CD4-positive, alpha-beta T cell (primary cell): ENCODE data around the gene MDM1. TPM values are rescaled to one million over a fixed set of nuclear protein-coding genes. Genes with fewer than 3 reads are reported as not detected.

Experiments
- ATAC-seq: fragments of 200-7000 bp; cut with Tn5 transposase; one replicate; pipeline ENCODE4 v1.10.0; 2022; ENCODE audit warnings: mild to moderate bottlenecking; ENCODE audit not compliant: poor library complexity
- CTCF ChIA-PET: fragments of 350-600 bp; sonication (Branson Sonifier 250); formaldehyde crosslinking; loops from one replicate; lab custom pipeline; 2021; ENCODE audit warnings: antibody characterized with exemption, inconsistent platforms; lab: Charles Lee
- POLR2A ChIA-PET: fragments of 350-600 bp; sonication (Branson Sonifier 250); formaldehyde crosslinking; loops from one replicate; lab custom pipeline; 2021; ENCODE audit warnings: antibody characterized with exemption, inconsistent platforms; lab: Charles Lee
- DNase-seq, 14 experiments: peaks; one replicate each; pipeline ENCODE4 v3.0.0-alpha.2; 2013 to 2020; ENCODE audit warnings: mixed read lengths in 2 of 14
- H3K27ac ChIP-seq, 2 donors: one replicate each; pipeline versions ENCODE4 v1.5.1 to v1.7.0; 2013; ENCODE audit warnings: low read length in 2 of 2, low read depth in 1 of 2, mild to moderate bottlenecking in 1 of 2
- H3K27me3 ChIP-seq, 2 experiments: 1 replicate in 1 of 2; 2 replicates in 1 of 2; pipeline versions ENCODE4 v1.6.1 to v1.7.0; 2013; ENCODE audit warnings: low read length in 2 of 2, control low read depth in 1 of 2, mild to moderate bottlenecking in 1 of 2, moderate library complexity in 1 of 2; ENCODE audit not compliant: insufficient read depth in 2 of 2, control insufficient read depth in 1 of 2
- H3K36me3 ChIP-seq: one replicate; pipeline ENCODE4 v1.6.1; 2013; ENCODE audit warnings: low read length, control low read depth; ENCODE audit not compliant: insufficient read depth
- H3K4me1 ChIP-seq: one replicate; pipeline ENCODE4 v1.6.1; 2013; ENCODE audit warnings: low read length, control low read depth; ENCODE audit not compliant: insufficient read depth
- H3K4me3 ChIP-seq: one replicate; pipeline ENCODE4 v1.5.1; 2013; ENCODE audit warnings: mild to moderate bottlenecking, low read length, moderate library complexity
- H3K9me3 ChIP-seq, 2 experiments: 1 replicate in 1 of 2; 2 replicates in 1 of 2; pipeline versions ENCODE4 v1.6.1 to v1.7.0; 2013; ENCODE audit warnings: low read length in 2 of 2, mild to moderate bottlenecking in 2 of 2, control low read depth in 1 of 2, moderate library complexity in 1 of 2; ENCODE audit not compliant: control insufficient read depth in 1 of 2, insufficient read depth in 1 of 2
- H3K27ac Mint-ChIP-seq: one replicate; pipeline ENCODE4 v1.8.0; 2020; ENCODE audit warnings: mixed read lengths
- H3K27me3 Mint-ChIP-seq: one replicate; pipeline ENCODE4 v1.8.0; 2021; ENCODE audit warnings: mixed read lengths
- H3K36me3 Mint-ChIP-seq: one replicate; pipeline ENCODE4 v1.8.0; 2021; ENCODE audit warnings: low read depth, mixed read lengths
- H3K4me1 Mint-ChIP-seq: one replicate; pipeline ENCODE4 v1.8.0; 2021; ENCODE audit warnings: low read depth, mixed read lengths
- H3K4me3 Mint-ChIP-seq: one replicate; pipeline ENCODE4 v1.8.0; 2020; ENCODE audit warnings: mild to moderate bottlenecking, mixed read lengths
- H3K9me3 Mint-ChIP-seq: one replicate; pipeline ENCODE4 v1.8.0; 2020; ENCODE audit warnings: mixed read lengths
- CTCF ChIP-seq: fragments of 200-600 bp; IDR thresholded peaks from one replicate; pipeline ENCODE4 v1.8.0; 2022; ENCODE audit warnings: antibody characterized with exemption, mild to moderate bottlenecking
- intact Hi-C, 2 experiments: fragments of 100-400 bp; cut with DNase I in 1 of 2; cut with micrococcal nuclease in 1 of 2; formaldehyde crosslinking; loops; one replicate each; pipeline versions ENCODE4 v1.15.1 to v1.9.0; 2023 to 2025; cut with DNase I, micrococcal nuclease
- total RNA-seq, 174 experiments: library from RNA in 2 of 174; stranded (reverse) in 2 of 174; gene quantifications; one replicate each; pipeline ENCODE4 v1.2.3 and lab custom pipeline; 2021 to 2026

The MDM1 gene
- total RNA-seq, 2 experiments from 2014 or later, result 11.0 to 11.6 TPM

DNA sequence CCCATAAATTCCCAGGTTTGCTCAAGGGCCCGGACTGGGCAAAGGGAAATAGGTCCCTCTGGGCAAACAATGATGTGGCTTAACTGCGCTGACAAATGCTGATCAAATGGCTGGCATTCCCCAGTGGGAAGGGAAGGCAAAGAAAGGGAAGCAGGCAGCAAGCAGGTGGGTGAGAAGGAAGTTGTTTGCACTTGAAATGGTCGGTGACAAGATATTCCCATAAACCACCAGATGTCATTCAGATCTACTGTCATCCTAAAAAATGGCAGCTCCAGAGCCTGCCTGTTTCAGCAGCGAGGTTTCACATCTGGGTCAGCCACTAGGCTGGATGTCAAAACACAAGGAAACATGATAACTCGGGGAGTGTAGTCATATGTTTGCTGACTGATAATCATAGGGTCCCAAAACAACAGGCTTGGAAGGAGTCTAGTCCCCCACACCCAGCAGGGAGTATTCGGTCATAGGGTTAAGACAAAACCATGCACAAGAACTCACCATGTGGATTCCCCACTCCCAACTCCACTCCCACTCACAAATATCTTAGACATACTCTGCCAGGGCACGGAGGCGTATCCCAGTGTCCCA, 37.9 kb upstream of the MDM1 start:
- ChIA-PET POLR2A (interaction anchor here (0.6 kb wide), 1 partner anchor 266 kb away, joined by 3 read pairs; no protein-coding TSS in a partner anchor), CTCF (no interaction called here)
- Histone ChIP-seq H3K36me3 (no peaks in the 10 kb centered on the region), H3K27ac (no peak overlapping the region), H3K9me3 (no peaks in the 10 kb centered on the region), H3K4me1 (peaks cover 61% of the 10 kb centered on the region), H3K27me3 (no peaks in the 10 kb centered on the region), H3K4me3 (no peak overlapping the region)
- no peaks in the 10 kb centered on the region for H3K9me3 Mint-ChIP-seq
- no peak overlapping the region for H3K4me3 Mint-ChIP-seq
- DNase-seq, result no peak
- H3K27ac Mint-ChIP-seq, result no peak overlapping the region
- intact Hi-C loops, result no loop called here
- no peak for ATAC-seq
- H3K27me3 Mint-ChIP-seq, result no peaks in the 10 kb centered on the region
- no peak for TF ChIP-seq CTCF
- H3K36me3 Mint-ChIP-seq, result no peaks in the 10 kb centered on the region
- peaks cover 80% of the 10 kb centered on the region for H3K4me1 Mint-ChIP-seq

DNA sequence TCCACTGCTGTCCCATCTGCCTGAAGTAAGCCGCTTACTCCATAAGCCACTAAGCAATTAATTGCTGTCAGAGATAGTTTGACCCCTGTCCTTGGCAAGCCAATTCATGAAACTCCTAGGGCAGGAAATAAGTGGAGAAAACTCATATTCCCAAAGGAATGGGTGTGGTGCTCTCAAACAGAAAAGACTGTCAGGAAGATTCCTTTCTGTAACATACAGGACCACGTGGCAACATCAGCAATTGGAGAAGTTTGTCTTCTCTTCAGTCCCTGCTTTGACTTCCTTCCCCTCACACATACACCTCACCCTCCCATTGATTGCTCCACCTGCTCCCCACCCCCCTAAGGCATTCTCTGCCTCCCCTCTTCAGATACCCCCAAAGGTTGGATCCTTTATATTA, 36.2 kb upstream of the MDM1 start:
- H3K27ac ChIP-seq, result no peak overlapping the region
- intact Hi-C loops, result loop anchor here in 1 of 2 experiments (10.0 kb wide), 2 partner anchors 96 to 306 kb away; no protein-coding TSS in a partner anchor
- Mint-ChIP-seq H3K9me3 (no peaks in the 10 kb centered on the region), H3K4me3 (no peak overlapping the region), H3K27ac (peak overlapping the region; percentile 68), H3K4me1 (peaks cover 84% of the 10 kb centered on the region), H3K27me3 (no peaks in the 10 kb centered on the region), H3K36me3 (no peaks in the 10 kb centered on the region)
- ATAC-seq (no peak), DNase-seq (no peak)
- POLR2A ChIA-PET, result no interaction called here
- no peak overlapping the region for H3K4me3 ChIP-seq
- H3K4me1 ChIP-seq, result peaks cover 59% of the 10 kb centered on the region
- H3K27me3 ChIP-seq, result no peaks in the 10 kb centered on the region
- CTCF ChIA-PET, result no interaction called here
- TF ChIP-seq CTCF, result no peak
- no peaks in the 10 kb centered on the region for H3K9me3 ChIP-seq
- H3K36me3 ChIP-seq, result no peaks in the 10 kb centered on the region

- H3K9me3 ChIP-seq, result no peaks in the 10 kb centered on the region
- no peaks in the 10 kb centered on the region for H3K36me3 Mint-ChIP-seq
- ATAC-seq, result no peak
- intact Hi-C loops, result loop anchor here in 1 of 2 experiments (10.0 kb wide), 2 partner anchors 97 to 307 kb away; no protein-coding TSS in a partner anchor
- POLR2A ChIA-PET, result no interaction called here
- H3K27ac ChIP-seq, result no peak overlapping the region
- no peaks in the 10 kb centered on the region for H3K9me3 Mint-ChIP-seq
- DNase-seq, result peak in 3 of 14 experiments; percentile 36 to 84 (median 76)
- peaks cover 83% of the 10 kb centered on the region for H3K4me1 Mint-ChIP-seq
- H3K4me3 ChIP-seq, result no peak overlapping the region
- CTCF ChIA-PET, result no interaction called here
- H3K4me3 Mint-ChIP-seq, result no peak overlapping the region
- H3K36me3 ChIP-seq, result no peaks in the 10 kb centered on the region
- no peaks in the 10 kb centered on the region for H3K27me3 Mint-ChIP-seq
- H3K27ac Mint-ChIP-seq, result peak overlapping the region; percentile 68
- no peak for TF ChIP-seq CTCF
- H3K27me3 ChIP-seq, result no peaks in the 10 kb centered on the region
- H3K4me1 ChIP-seq, result peaks cover 59% of the 10 kb centered on the region
Observed at GRCh38 chr12:68367903-68368302, 35.7 kb upstream of the MDM1 start.
